GM12892 (cell line): ENCODE results near the gene BTRC.

Source experiments
- POLR2A ChIP-seq: IDR thresholded peaks from 2 replicates; pipeline ENCODE4 v1.6.1; 2011; ENCODE audit warnings: low read depth, low read length, control low read depth
- POLR2AphosphoS5 ChIP-seq: IDR thresholded peaks from 2 replicates; pipeline ENCODE4 v1.6.1; 2011; ENCODE audit warnings: low read depth, low read length, control low read depth

GRCh38 chr10:101411598-101411997, 57.6 kb downstream of the BTRC start:
- no peak for TF ChIP-seq POLR2A
- TF ChIP-seq POLR2AphosphoS5, result no peak
